Lower lobe of right lung (tissue), 2 donors: ENCODE data around the gene CERKL. TPM values are rescaled to one million over a fixed set of nuclear protein-coding genes. Genes with fewer than 3 reads are reported as not detected.

ENCODE experiments used
- ATAC-seq, 2 donors: fragments of 200-7000 bp; cut with Tn5 transposase; one replicate each; pipeline ENCODE4 v1.9.1; 2020 to 2022; ENCODE audit warnings: mild to moderate bottlenecking in 2 of 2, moderate library complexity in 2 of 2
- DNase-seq: peaks from one replicate; pipeline ENCODE4 v3.0.0-alpha.2; 2020
- H3K27ac ChIP-seq: fragments of 200-600 bp; one replicate; pipeline ENCODE4 v1.8.0; 2022
- H3K27me3 ChIP-seq: fragments of 200-600 bp; one replicate; pipeline ENCODE4 v1.8.0; 2022; ENCODE audit warnings: low read depth
- H3K36me3 ChIP-seq: fragments of 200-600 bp; one replicate; pipeline ENCODE4 v1.8.0; 2022; ENCODE audit warnings: mild to moderate bottlenecking
- H3K4me1 ChIP-seq: fragments of 200-600 bp; one replicate; pipeline ENCODE4 v1.8.0; 2022
- H3K4me3 ChIP-seq: fragments of 200-600 bp; one replicate; pipeline ENCODE4 v1.8.0; 2022; ENCODE audit warnings: mild to moderate bottlenecking
- H3K9me3 ChIP-seq: fragments of 200-600 bp; one replicate; pipeline ENCODE4 v1.8.0; 2022
- CTCF ChIP-seq: fragments of 200-600 bp; IDR thresholded peaks from one replicate; pipeline ENCODE4 v1.8.0; 2022; ENCODE audit warnings: antibody characterized with exemption, mild to moderate bottlenecking
- intact Hi-C: fragments of 100-400 bp; cut with DNase I; formaldehyde crosslinking; loops from one replicate; pipeline ENCODE4 v1.11.0; 2022
- total RNA-seq: library from RNA; stranded (reverse); fragmentation: NEBNext Ultra II Directional; extraction: Animal tissue kit (Norgen Biotek cat#: 25700); gene quantifications from one replicate; pipeline ENCODE4 v1.2.1, GENCODE V29; 2021
- donor health status: DM: no; HTN: yes; CAD: no; lungs with severe emphysema.

CERKL gene
- total RNA-seq, 1 donor from 2014 or later, result 1.7 TPM

- no peaks in the 10 kb centered on the region for H3K36me3 ChIP-seq
- TF ChIP-seq CTCF, result no peak
- intact Hi-C loops, result no loop called here
- no peak overlapping the region for H3K4me3 ChIP-seq
- no peaks in the 10 kb centered on the region for H3K9me3 ChIP-seq
- H3K27me3 ChIP-seq, result no peaks in the 10 kb centered on the region
- no peak overlapping the region for H3K27ac ChIP-seq
- no peaks in the 10 kb centered on the region for H3K4me1 ChIP-seq
- DNase-seq, result no peak
- no peak for ATAC-seq
Measured at GRCh38 chr2:181576431-181576830, 80.5 kb downstream of the CERKL start.

GRCh38 chr2:181575650-181576025 is 81.3 kb downstream of the CERKL start:
- no peak for DNase-seq
- ATAC-seq, result no peak
- no peaks in the 10 kb centered on the region for H3K36me3 ChIP-seq
- no peak for TF ChIP-seq CTCF
- no peaks in the 10 kb centered on the region for H3K27me3 ChIP-seq
- H3K27ac ChIP-seq, result no peak overlapping the region
- no peak overlapping the region for H3K4me3 ChIP-seq
- no peaks in the 10 kb centered on the region for H3K9me3 ChIP-seq
- intact Hi-C loops, result no loop called here
- H3K4me1 ChIP-seq, result no peaks in the 10 kb centered on the region

GRCh38 chr2:181575024-181575649 is 81.8 kb downstream of the CERKL start:
- no peak overlapping the region for H3K27ac ChIP-seq
- H3K27me3 ChIP-seq, result no peaks in the 10 kb centered on the region
- DNase-seq (no peak), ATAC-seq (no peak)
- no peak for TF ChIP-seq CTCF
- H3K4me1 ChIP-seq, result no peaks in the 10 kb centered on the region
- no peaks in the 10 kb centered on the region for H3K36me3 ChIP-seq
- no peaks in the 10 kb centered on the region for H3K9me3 ChIP-seq
- no peak overlapping the region for H3K4me3 ChIP-seq
- intact Hi-C loops, result no loop called here

- Histone ChIP-seq H3K4me1 (no peaks in the 10 kb centered on the region), H3K27ac (no peak overlapping the region), H3K36me3 (no peaks in the 10 kb centered on the region), H3K9me3 (no peaks in the 10 kb centered on the region), H3K27me3 (no peaks in the 10 kb centered on the region), H3K4me3 (no peak overlapping the region)
- TF ChIP-seq CTCF, result no peak
- DNase-seq (no peak), ATAC-seq (no peak)
- intact Hi-C loops, result no loop called here
Measured at GRCh38 chr2:181574321-181574720, 82.6 kb downstream of the CERKL start.

- Histone ChIP-seq H3K9me3 (no peaks in the 10 kb centered on the region), H3K36me3 (no peaks in the 10 kb centered on the region), H3K27ac (no peak overlapping the region), H3K4me1 (no peaks in the 10 kb centered on the region), H3K4me3 (no peak overlapping the region), H3K27me3 (no peaks in the 10 kb centered on the region)
- TF ChIP-seq CTCF, result peak; percentile 38
- intact Hi-C loops, result no loop called here
- DNase-seq, result no peak
- ATAC-seq, result no peak
Measured at GRCh38 chr2:181573140-181573736, 83.7 kb downstream of the CERKL start.
